GM12878 (cell line): ENCODE measurements around the gene PTGER4. TPM values are rescaled to one million over a fixed set of nuclear protein-coding genes. Genes with fewer than 3 reads are reported as not detected.

Experiments used
- ATAC-seq: fragments of 200-7000 bp; cut with Tn5 transposase; 3 replicates; pipeline ENCODE4 v1.9.1; 2020; ENCODE audit warnings: mild to moderate bottlenecking, moderate library complexity
- Bru-seq: library from RNA; stranded (reverse); fragments of 400-500 nt; gene quantifications from one replicate; lab custom pipeline; 2021; lab: Mats Ljungman, UMichigan
- BruChase-seq, 2 experiments: library from RNA; stranded (reverse); fragments of 400-500 nt; gene quantifications; one replicate each; lab custom pipeline; 2021; lab: Mats Ljungman, UMichigan
- BruUV-seq: library from RNA; stranded (reverse); fragments of 400-500 nt; replicated peaks from 2 replicates; lab custom pipeline; 2021; lab: Mats Ljungman, UMichigan
- CTCF ChIA-PET: fragments of 300-600 bp; sonication (Branson Sonifier 250); formaldehyde crosslinking; extraction: SDS; loops from one replicate; lab custom pipeline; 2021; ENCODE audit warnings: inconsistent platforms; lab: Yijun Ruan, JAX
- POLR2A ChIA-PET: fragments of 350-600 bp; formaldehyde crosslinking; extraction: SDS; loops from one replicate; lab custom pipeline; 2021; ENCODE audit warnings: inconsistent platforms; lab: Charles Lee
- RAD21 ChIA-PET: fragments of 300-600 bp; sonication (Branson Sonifier 250); formaldehyde crosslinking; loops from one replicate; lab custom pipeline; 2023; ENCODE audit warnings: antibody characterized with exemption; ENCODE audit not compliant: unreplicated experiment; lab: Charles Lee
- SMC1A ChIA-PET: fragments of 300-600 bp; sonication (Branson Sonifier 250); formaldehyde crosslinking; loops from one replicate; lab custom pipeline; 2023; ENCODE audit not compliant: unreplicated experiment, uncharacterized antibody; lab: Charles Lee
- DNase-seq: peaks from one replicate; pipeline ENCODE4 v3.0.0-alpha.2; 2011; ENCODE audit warnings: low read depth, low spot score
- FAIRE-seq: peaks from 3 replicates; lab custom pipeline; 2011; peaks lifted over from hg19 to GRCh38; lab: Jason Lieb, UNC
- H2AFZ ChIP-seq: 2 replicates; pipeline ENCODE4 v1.6.0; 2011; ENCODE audit warnings: low read depth, low read length, control low read depth; ENCODE audit not compliant: control insufficient read depth
- H3K27ac ChIP-seq: 2 replicates; pipeline ENCODE4 v1.5.1; 2011; ENCODE audit warnings: control low read depth; ENCODE audit not compliant: control insufficient read depth, insufficient read depth
- H3K27me3 ChIP-seq, 2 experiments: replicated peaks in 1 of 2; 2 replicates each; pipeline versions ENCODE4 v1.6.0 to v1.6.1; 2011; ENCODE audit warnings: low read length in 1 of 2; ENCODE audit not compliant: control insufficient read depth in 2 of 2, insufficient read depth in 2 of 2
- H3K36me3 ChIP-seq, 2 experiments: 2 replicates each; pipeline ENCODE4 v1.5.1; 2011; ENCODE audit warnings: low read length in 1 of 2; ENCODE audit not compliant: control insufficient read depth in 2 of 2, insufficient read depth in 2 of 2
- H3K4me1 ChIP-seq: 2 replicates; pipeline ENCODE4 v1.6.1; 2011; ENCODE audit warnings: mild to moderate bottlenecking, low read length, moderate library complexity, mixed read lengths; ENCODE audit not compliant: control insufficient read depth, insufficient read depth
- H3K4me2 ChIP-seq: 2 replicates; pipeline ENCODE4 v1.6.0; 2011; ENCODE audit warnings: control low read depth; ENCODE audit not compliant: control insufficient read depth, insufficient read depth
- H3K4me3 ChIP-seq: fragments of 200-600 bp; sonication (generic); 2 replicates; pipeline ENCODE4 v1.5.1; 2016
- H3K79me2 ChIP-seq: 2 replicates; pipeline ENCODE4 v1.6.0; 2011; ENCODE audit warnings: low read length; ENCODE audit not compliant: control insufficient read depth, insufficient read depth
- H3K9ac ChIP-seq: 2 replicates; pipeline ENCODE4 v1.8.0; 2011; ENCODE audit warnings: low read length, control low read depth, mixed read lengths; ENCODE audit not compliant: control insufficient read depth, insufficient read depth
- H3K9me3 ChIP-seq: replicated peaks from 3 replicates; pipeline ENCODE4 v1.5.1; 2011; ENCODE audit warnings: mild to moderate bottlenecking, low read length; ENCODE audit not compliant: control insufficient read depth, insufficient read depth
- H4K20me1 ChIP-seq: 2 replicates; pipeline ENCODE4 v1.6.0; 2011; ENCODE audit not compliant: control insufficient read depth, insufficient read depth
- CBX5 ChIP-seq: sonication (generic); IDR thresholded peaks from 2 replicates; pipeline ENCODE4 v1.6.1; 2016; ENCODE audit warnings: low read depth, moderate library complexity, mild to moderate bottlenecking, inconsistent platforms
- CHD4 ChIP-seq: fragments of 200-600 bp; sonication (generic); IDR thresholded peaks from 2 replicates; pipeline ENCODE4 v1.6.1; 2016; ENCODE audit warnings: mild to moderate bottlenecking
- FOS ChIP-seq: IDR thresholded peaks from 3 replicates; pipeline ENCODE4 v1.6.1; 2011; ENCODE audit warnings: borderline replicate concordance; ENCODE audit not compliant: insufficient read length; ENCODE audit errors: extremely low read depth
- KDM1A ChIP-seq: fragments of 200-600 bp; sonication (generic); IDR thresholded peaks from 2 replicates; pipeline ENCODE4 v1.6.1; 2016; ENCODE audit warnings: borderline replicate concordance
- STAT3 ChIP-seq: IDR thresholded peaks from 2 replicates; pipeline ENCODE4 v1.6.1; 2011; ENCODE audit warnings: low read depth, low read length, improper control_type of control experiment
- WGBS: methylation state at CpG from one replicate; pipeline ENCODE4 v1.1.6; 2016; ENCODE audit warnings: low lambda C conversion rate; ENCODE audit not compliant: insufficient replicate concordance, insufficient coverage; ENCODE audit errors: missing lambda C conversion rate; 5-methylcytosine and 5-hydroxymethylcytosine counted together
- in situ Hi-C: fragments of 300-500 bp; cut with MboI; formaldehyde crosslinking; loops from 9 replicates; pipeline ENCODE4 v1.14.3; 2018; ENCODE audit warnings: mixed read lengths
- intact Hi-C: fragments of 100-400 bp; cut with micrococcal nuclease; formaldehyde crosslinking; loops from one replicate; pipeline ENCODE4 v1.14.2; 2022; ENCODE audit not compliant: unreplicated experiment
- long read RNA-seq, 2 experiments: library from polyadenylated mRNA; unstranded; transcript quantifications; one replicate each; pipeline ENCODE4 v2.0.0, GENCODE V29; 2019 to 2020
- polyA minus RNA-seq, 3 experiments: library from RNA; depleted of rRNA, polyadenylated mRNA; stranded (reverse); fragments of >200 nt; gene quantifications; 2 replicates each; pipeline ENCODE4 v1.2.3, GENCODE V29; 2011
- polyA plus RNA-seq, 11 experiments: library from polyadenylated mRNA; depleted of rRNA in 4 of 11; unstranded in 6 of 11; stranded (reverse) in 5 of 11; fragments of >200 nt; fragmentation: Nextera tagmentation in 4 of 11; fragmentation: Illumina TruSeq in 1 of 11; extraction: Ambion mirVana in 4 of 11; extraction: Trizol in 1 of 11; gene quantifications; 1 replicate in 1 of 11; 2 replicates in 10 of 11; pipeline versions ENCODE4 v1.2.1 to v1.2.3, GENCODE V29; 2011 to 2016; ENCODE audit warnings: inconsistent platforms in 2 of 11, missing spikeins in 2 of 11, low read depth in 1 of 11
- total RNA-seq, 4 experiments: library from RNA; depleted of rRNA in 3 of 4; stranded (reverse); fragments of >200 nt in 3 of 4; fragmentation: Illumina TruSeq in 1 of 4; extraction: Trizol in 1 of 4; gene quantifications; 2 replicates each; pipeline versions ENCODE4 v1.2.1 to v1.2.3, GENCODE V29; 2013 to 2021
- TF ChIP-seq, protein P1 (sequence below): fragments of 150-350 bp; IDR thresholded peaks from 2 replicates; pipeline ENCODE4 v1.6.1; 2016; ENCODE audit warnings: low read depth, low read length
- TF ChIP-seq, protein P2 (sequence below): fragments of 450-650 bp; formaldehyde crosslinking; IDR thresholded peaks from 2 replicates; pipeline ENCODE4 v1.4.0; 2020; ENCODE audit warnings: mild to moderate bottlenecking, moderate library complexity
- TF ChIP-seq, protein P3 (sequence below): fragments of 450-650 bp; IDR thresholded peaks from 2 replicates; pipeline ENCODE4 v1.6.1; 2017; ENCODE audit warnings: mild to moderate bottlenecking

Gene PTGER4
- total RNA-seq (2013; cell fraction: nucleolus; rRNA removed) = 4.8 and 6.2 TPM in 2 replicates
- 1.9 and 2.6 TPM in 2 replicates for total RNA-seq (2014; rRNA removed)
- 0.32 and 0.54 TPM in 2 replicates for total RNA-seq (2014; rRNA removed; fragmentation: Illumina TruSeq; extraction: Trizol)
- 1.8 and 1.9 TPM in 2 replicates for total RNA-seq (2021)
- polyA plus RNA-seq (2011; ENCODE audit: low read depth) = 0.84 TPM
- polyA plus RNA-seq (2011; rRNA removed) = 2.8 and 3.7 TPM in 2 replicates
- polyA plus RNA-seq (2011; cell fraction: cytosol; rRNA removed) = 6.6 and 8.7 TPM in 2 replicates
- polyA plus RNA-seq (2011; cell fraction: nucleus; rRNA removed) = 11.3 and 13.7 TPM in 2 replicates
- 0.42 and 0.49 TPM in 2 replicates for polyA plus RNA-seq (2012)
- 0.22 and 0.31 TPM in 2 replicates for polyA plus RNA-seq (2014; fragmentation: Illumina TruSeq; extraction: Trizol)
- under 1 TPM; 0.15 to 0.18 TPM for polyA plus RNA-seq (2014; fragmentation: Nextera tagmentation; extraction: Ambion mirVana)
- 0.63 and 1.8 TPM in 2 replicates for polyA plus RNA-seq (2014; rRNA removed)
- 1 to 10 TPM in 1 of 2 experiments, under 1 TPM in 1; 0.60 to 2.3 TPM for polyA plus RNA-seq (2016; fragmentation: Nextera tagmentation; extraction: Ambion mirVana)
- 5.0 and 11.5 TPM in 2 replicates for polyA minus RNA-seq (2011; rRNA and poly(A)+ RNA removed)
- polyA minus RNA-seq (2011; cell fraction: cytosol; rRNA and poly(A)+ RNA removed) = 6.5 and 10.9 TPM in 2 replicates
- polyA minus RNA-seq (2011; cell fraction: nucleus; rRNA and poly(A)+ RNA removed) = 22.1 and 38.8 TPM in 2 replicates
- percentile 38 among the genes with signal in this experiment for Bru-seq, nascent RNA
- percentile 28 among the genes with signal in this experiment for BruChase-seq, experiment 1, labeled RNA remaining after a 6-hour chase
- BruChase-seq, experiment 2, labeled RNA remaining after a 2-hour chase = percentile 34 among the genes with signal in this experiment
- long read RNA-seq, experiment 1, partial matches to known transcripts = 0 of 2 reads
- long read RNA-seq, experiment 1, other reads (novel, unspliced or antisense) = 0 of 2 reads
- long read RNA-seq, experiment 2, partial matches to known transcripts = 0 of 1 reads
- long read RNA-seq, experiment 2, other reads (novel, unspliced or antisense) = 1 of 1 reads

DNA sequence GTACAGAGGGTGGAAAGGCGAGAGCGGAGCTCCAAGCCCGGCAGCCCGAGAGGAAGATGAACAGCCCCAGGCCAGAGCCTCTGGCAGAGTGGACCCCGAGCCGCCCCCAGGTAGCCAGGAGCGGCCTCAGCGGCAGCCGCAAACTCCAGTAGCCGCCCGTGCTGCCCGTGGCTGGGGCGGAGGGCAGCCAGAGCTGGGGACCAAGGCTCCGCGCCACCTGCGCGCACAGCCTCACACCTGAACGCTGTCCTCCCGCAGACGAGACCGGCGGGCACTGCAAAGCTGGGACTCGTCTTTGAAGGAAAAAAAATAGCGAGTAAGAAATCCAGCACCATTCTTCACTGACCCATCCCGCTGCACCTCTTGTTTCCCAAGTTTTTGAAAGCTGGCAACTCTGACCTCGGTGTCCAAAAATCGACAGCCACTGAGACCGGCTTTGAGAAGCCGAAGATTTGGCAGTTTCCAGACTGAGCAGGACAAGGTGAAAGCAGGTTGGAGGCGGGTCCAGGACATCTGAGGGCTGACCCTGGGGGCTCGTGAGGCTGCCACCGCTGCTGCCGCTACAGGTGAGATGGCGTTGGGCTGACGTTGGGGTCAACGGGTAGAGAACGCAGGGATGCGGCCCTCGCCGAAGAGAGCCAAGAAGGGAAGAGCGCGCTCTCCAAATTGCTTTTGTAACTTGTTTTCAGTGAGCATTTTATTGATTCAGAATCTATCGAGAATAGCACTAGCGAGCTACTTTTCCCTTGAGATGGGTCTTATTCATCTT lies at the start of gene PTGER4:
TSS of gene PTGER4 (plus strand) at position 3 of the 769 bp plus-strand sequence. CDS start 1,079 bp downstream, outside the sequence.
- ChIA-PET POLR2A (no interaction called here), CTCF (interaction anchor here (1.4 kb wide), 1 partner anchor 731 kb away, joined by 4 read pairs; no protein-coding TSS in a partner anchor), RAD21 (no interaction called here), SMC1A (interaction anchor here (1.2 to 1.3 kb wide), 2 partner anchors 189 to 291 kb away, joined by 4 to 7 read pairs; no protein-coding TSS in a partner anchor)
- in situ Hi-C loops (loop anchor here (5.0 to 25.0 kb wide), 3 partner anchors 193 to 1093 kb away; no protein-coding TSS in a partner anchor), intact Hi-C loops (loop anchor here (2.0 to 10.0 kb wide), 5 partner anchors 103 to 655 kb away; no protein-coding TSS in a partner anchor)
- Histone ChIP-seq H3K36me3 (no peaks in the 10 kb centered on the region), H3K79me2 (no peaks in the 10 kb centered on the region; the same call in 1 of the 2 replicates), H4K20me1 (peaks cover 3% of the 10 kb centered on the region; the same call in 1 of the 2 replicates), H3K4me3 (peak within 1 kb of the TSS; percentile 77), H2AFZ (peak within 1 kb of the TSS; percentile 64), H3K4me2 (peak within 1 kb of the TSS; percentile 98), H3K9me3 (no peaks in the 10 kb centered on the region), H3K4me1 (peaks cover 8% of the 10 kb centered on the region), H3K27me3 (peaks cover 5 to 19% of the 10 kb centered on the region in 2 experiments; a peak in 3 of 4 replicates), H3K9ac (peak within 1 kb of the TSS; percentile 4; the same call in 1 of the 2 replicates), H3K27ac (no peak within 1 kb of the TSS)
- FAIRE-seq (no peak), ATAC-seq (peak; percentile 53), DNase-seq (no peak)
- WGBS = 1% methylated on average over 42 of the region's 44 CpGs
- BruUV-seq = TSS peak; percentile 73
- TF ChIP-seq CHD4 (no peak), KDM1A (no peak), CBX5 (no peak), FOS (no peak), STAT3 (no peak)
- TF ChIP-seq, protein P1, sequence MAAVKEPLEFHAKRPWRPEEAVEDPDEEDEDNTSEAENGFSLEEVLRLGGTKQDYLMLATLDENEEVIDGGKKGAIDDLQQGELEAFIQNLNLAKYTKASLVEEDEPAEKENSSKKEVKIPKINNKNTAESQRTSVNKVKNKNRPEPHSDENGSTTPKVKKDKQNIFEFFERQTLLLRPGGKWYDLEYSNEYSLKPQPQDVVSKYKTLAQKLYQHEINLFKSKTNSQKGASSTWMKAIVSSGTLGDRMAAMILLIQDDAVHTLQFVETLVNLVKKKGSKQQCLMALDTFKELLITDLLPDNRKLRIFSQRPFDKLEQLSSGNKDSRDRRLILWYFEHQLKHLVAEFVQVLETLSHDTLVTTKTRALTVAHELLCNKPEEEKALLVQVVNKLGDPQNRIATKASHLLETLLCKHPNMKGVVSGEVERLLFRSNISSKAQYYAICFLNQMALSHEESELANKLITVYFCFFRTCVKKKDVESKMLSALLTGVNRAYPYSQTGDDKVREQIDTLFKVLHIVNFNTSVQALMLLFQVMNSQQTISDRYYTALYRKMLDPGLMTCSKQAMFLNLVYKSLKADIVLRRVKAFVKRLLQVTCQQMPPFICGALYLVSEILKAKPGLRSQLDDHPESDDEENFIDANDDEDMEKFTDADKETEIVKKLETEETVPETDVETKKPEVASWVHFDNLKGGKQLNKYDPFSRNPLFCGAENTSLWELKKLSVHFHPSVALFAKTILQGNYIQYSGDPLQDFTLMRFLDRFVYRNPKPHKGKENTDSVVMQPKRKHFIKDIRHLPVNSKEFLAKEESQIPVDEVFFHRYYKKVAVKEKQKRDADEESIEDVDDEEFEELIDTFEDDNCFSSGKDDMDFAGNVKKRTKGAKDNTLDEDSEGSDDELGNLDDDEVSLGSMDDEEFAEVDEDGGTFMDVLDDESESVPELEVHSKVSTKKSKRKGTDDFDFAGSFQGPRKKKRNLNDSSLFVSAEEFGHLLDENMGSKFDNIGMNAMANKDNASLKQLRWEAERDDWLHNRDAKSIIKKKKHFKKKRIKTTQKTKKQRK = no peak
- TF ChIP-seq, protein P2, sequence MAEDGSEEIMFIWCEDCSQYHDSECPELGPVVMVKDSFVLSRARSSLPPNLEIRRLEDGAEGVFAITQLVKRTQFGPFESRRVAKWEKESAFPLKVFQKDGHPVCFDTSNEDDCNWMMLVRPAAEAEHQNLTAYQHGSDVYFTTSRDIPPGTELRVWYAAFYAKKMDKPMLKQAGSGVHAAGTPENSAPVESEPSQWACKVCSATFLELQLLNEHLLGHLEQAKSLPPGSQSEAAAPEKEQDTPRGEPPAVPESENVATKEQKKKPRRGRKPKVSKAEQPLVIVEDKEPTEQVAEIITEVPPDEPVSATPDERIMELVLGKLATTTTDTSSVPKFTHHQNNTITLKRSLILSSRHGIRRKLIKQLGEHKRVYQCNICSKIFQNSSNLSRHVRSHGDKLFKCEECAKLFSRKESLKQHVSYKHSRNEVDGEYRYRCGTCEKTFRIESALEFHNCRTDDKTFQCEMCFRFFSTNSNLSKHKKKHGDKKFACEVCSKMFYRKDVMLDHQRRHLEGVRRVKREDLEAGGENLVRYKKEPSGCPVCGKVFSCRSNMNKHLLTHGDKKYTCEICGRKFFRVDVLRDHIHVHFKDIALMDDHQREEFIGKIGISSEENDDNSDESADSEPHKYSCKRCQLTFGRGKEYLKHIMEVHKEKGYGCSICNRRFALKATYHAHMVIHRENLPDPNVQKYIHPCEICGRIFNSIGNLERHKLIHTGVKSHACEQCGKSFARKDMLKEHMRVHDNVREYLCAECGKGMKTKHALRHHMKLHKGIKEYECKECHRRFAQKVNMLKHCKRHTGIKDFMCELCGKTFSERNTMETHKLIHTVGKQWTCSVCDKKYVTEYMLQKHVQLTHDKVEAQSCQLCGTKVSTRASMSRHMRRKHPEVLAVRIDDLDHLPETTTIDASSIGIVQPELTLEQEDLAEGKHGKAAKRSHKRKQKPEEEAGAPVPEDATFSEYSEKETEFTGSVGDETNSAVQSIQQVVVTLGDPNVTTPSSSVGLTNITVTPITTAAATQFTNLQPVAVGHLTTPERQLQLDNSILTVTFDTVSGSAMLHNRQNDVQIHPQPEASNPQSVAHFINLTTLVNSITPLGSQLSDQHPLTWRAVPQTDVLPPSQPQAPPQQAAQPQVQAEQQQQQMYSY (CRISPR knock-in tag) = no peak
- TF ChIP-seq, protein P3, sequence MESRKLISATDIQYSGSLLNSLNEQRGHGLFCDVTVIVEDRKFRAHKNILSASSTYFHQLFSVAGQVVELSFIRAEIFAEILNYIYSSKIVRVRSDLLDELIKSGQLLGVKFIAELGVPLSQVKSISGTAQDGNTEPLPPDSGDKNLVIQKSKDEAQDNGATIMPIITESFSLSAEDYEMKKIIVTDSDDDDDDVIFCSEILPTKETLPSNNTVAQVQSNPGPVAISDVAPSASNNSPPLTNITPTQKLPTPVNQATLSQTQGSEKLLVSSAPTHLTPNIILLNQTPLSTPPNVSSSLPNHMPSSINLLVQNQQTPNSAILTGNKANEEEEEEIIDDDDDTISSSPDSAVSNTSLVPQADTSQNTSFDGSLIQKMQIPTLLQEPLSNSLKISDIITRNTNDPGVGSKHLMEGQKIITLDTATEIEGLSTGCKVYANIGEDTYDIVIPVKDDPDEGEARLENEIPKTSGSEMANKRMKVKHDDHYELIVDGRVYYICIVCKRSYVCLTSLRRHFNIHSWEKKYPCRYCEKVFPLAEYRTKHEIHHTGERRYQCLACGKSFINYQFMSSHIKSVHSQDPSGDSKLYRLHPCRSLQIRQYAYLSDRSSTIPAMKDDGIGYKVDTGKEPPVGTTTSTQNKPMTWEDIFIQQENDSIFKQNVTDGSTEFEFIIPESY = no peak
